Measurements from ENCODE around the gene SMIM33.

GRCh38 chr5:139443831-139444453 is 26.9 kb upstream of the SMIM33 start:
- TF ChIP-seq CTCF (IDR thresholded peaks at IDR 0.05) = no peak
- TF ChIP-seq CHD2 (IDR thresholded peaks at IDR 0.05; ENCODE audit: low read length, partially characterized antibody) = no peak
- TF ChIP-seq GABPA (IDR thresholded peaks at IDR 0.05; ENCODE audit: low read depth) = no peak
- no peak for TF ChIP-seq USF2 (IDR thresholded peaks at IDR 0.05; ENCODE audit: borderline replicate concordance, low read depth, low read length)
- no peak for TF ChIP-seq REST (IDR thresholded peaks at IDR 0.05; ENCODE audit: low read depth, low read length)
- no peak; the same call in 1 of the 2 replicates for TF ChIP-seq TAF1 (IDR thresholded peaks at IDR 0.05; ENCODE audit: borderline replicate concordance, low read depth, low read length)
